ENCODE data around the gene ADH4.
"Not testable (repeated sequence)": the region's sequence is repeated elsewhere in the genome, so short reads cannot be mapped to it uniquely, and the experiment has no call there.

The ADH4 gene

GRCh38 chr4:99144070-99144469 lies at the start of gene ADH4:
Gene ADH4, minus strand, starts transcription at chr4:99144297. Its CDS starts 75 bp downstream, at chr4:99144222.
- no peak for DNase-seq

- DNase-seq, result no peak
Measured at GRCh38 chr4:99190336-99190735, 46.2 kb upstream of the ADH4 start.

- not testable (repeated sequence) for DNase-seq
Measured at GRCh38 chr4:99189900-99190299, 45.8 kb upstream of the ADH4 start.

- DNase-seq, result no peak
Measured at GRCh38 chr4:99186029-99186428, 41.9 kb upstream of the ADH4 start.

- DNase-seq, result no peak
Measured at GRCh38 chr4:99185581-99185980, 41.5 kb upstream of the ADH4 start.

- DNase-seq, result no peak
Measured at GRCh38 chr4:99180382-99181070, 36.4 kb upstream of the ADH4 start.

- no peak for DNase-seq
Measured at GRCh38 chr4:99179626-99180025, 35.5 kb upstream of the ADH4 start.

GRCh38 chr4:99179178-99179577 lies 35.1 kb upstream of the ADH4 start:
- no peak for DNase-seq

- DNase-seq, result no peak
Measured at GRCh38 chr4:99166544-99166943, 22.4 kb upstream of the ADH4 start.

- DNase-seq, result no peak
Measured at GRCh38 chr4:99165978-99166377, 21.9 kb upstream of the ADH4 start.

- DNase-seq, result no peak
Measured at GRCh38 chr4:99161373-99162099, 17.4 kb upstream of the ADH4 start.

- DNase-seq, result no peak
Measured at GRCh38 chr4:99159699-99160098, 15.6 kb upstream of the ADH4 start.

- DNase-seq, result no peak
Measured at GRCh38 chr4:99157478-99157935, 13.4 kb upstream of the ADH4 start.

- DNase-seq, result no peak
Measured at GRCh38 chr4:99156992-99157391, 12.9 kb upstream of the ADH4 start.

- no peak for DNase-seq
Measured at GRCh38 chr4:99154658-99155342, 10.7 kb upstream of the ADH4 start.

GRCh38 chr4:99151995-99152394 lies 7.9 kb upstream of the ADH4 start:
- no peak for DNase-seq

GRCh38 chr4:99151452-99151851 lies 7.4 kb upstream of the ADH4 start:
- no peak for DNase-seq

- DNase-seq, result no peak
Measured at GRCh38 chr4:99149426-99150019, 5.4 kb upstream of the ADH4 start.

- DNase-seq, result no peak
Measured at GRCh38 chr4:99148550-99148949, 4.5 kb upstream of the ADH4 start.

GRCh38 chr4:99144587-99144986 lies 490 bp upstream of the ADH4 start:
- no peak for DNase-seq

- DNase-seq, result no peak
Measured at GRCh38 chr4:99136329-99136728, 7.8 kb downstream of the ADH4 start.

- no peak for DNase-seq
Measured at GRCh38 chr4:99135541-99136162, 8.4 kb downstream of the ADH4 start.

GRCh38 chr4:99134586-99134985 lies 9.5 kb downstream of the ADH4 start:
- DNase-seq, result no peak
